ENCODE results near the gene HMCN2.
"Not testable (repeated sequence)": the region's sequence is repeated elsewhere in the genome, so short reads cannot be mapped to it uniquely, and the experiment has no call there.

The HMCN2 gene

DNA sequence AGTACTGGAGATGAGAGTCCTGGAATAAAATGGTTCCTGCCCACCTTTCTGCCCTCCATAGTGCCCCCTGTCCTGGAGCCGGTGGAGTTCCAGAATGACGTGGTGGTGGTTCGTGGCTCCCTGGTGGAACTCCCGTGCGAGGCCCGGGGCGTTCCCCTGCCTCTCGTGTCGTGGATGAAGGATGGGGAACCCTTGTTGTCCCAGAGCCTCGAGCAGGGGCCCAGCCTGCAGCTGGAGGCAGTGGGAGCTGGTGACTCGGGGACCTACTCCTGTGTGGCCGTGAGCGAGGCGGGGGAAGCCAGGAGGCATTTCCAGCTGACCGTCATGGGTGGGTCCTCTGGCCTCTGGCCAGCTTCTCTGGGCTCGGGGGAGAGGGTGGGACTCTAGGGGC lies 128.1 kb downstream of the HMCN2 start:
- no peak for DNase-seq (ENCODE audit: low read depth)

DNA sequence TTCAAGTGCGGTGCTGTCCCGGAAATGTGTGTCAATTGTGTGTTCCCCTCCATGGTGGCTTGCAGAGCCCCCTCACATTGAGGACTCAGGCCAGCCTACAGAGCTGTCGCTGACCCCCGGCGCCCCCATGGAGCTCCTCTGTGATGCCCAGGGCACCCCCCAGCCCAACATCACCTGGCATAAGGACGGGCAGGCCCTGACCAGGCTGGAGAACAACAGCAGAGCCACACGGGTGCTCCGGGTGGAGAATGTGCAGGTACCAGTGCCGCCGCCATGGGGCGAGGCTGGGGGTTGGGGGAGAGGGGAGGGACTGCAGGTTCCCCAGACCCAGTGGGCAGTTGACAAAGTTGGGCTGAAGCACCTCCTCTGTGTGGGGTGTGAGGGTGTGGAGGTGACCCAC lies 128.8 kb downstream of the HMCN2 start:
- DNase-seq (ENCODE audit: low read depth): no peak

- DNase-seq (ENCODE audit: low read depth): no peak
These were observed 129.4 kb downstream of the HMCN2 start for GRCh38 chr9:130394814-130395470.

DNA sequence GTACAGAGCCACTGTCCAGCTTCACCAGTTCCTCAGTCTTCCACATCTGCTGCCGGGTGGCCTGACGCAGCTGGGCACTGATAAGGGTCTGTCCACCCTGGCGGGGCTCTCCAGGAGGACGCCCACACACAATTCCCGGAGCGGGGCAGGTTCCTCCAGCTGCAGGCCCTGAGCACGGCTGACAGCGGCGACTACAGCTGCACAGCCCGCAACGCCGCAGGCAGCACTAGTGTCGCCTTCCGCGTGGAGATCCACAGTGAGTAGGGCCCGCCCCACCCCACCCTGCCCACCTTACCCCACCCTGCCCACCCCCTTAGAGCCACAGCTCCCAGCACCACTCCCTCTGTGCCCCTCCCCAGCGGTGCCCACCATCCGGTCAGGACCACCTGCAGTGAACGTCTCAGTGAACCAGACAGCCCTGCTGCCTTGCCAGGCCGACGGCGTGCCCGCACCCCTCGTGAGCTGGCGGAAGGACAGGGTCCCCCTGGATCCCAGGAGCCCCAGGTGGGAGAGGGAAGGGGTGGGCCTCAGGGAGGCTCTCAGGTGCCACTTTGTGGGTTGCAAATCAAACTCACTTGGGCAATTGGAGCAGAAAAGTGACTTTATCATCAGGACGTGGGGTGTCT lies 130.4 kb downstream of the HMCN2 start:
- DNase-seq (ENCODE audit: low read depth): no peak

GRCh38 chr9:130396581-130396980 lies 131.0 kb downstream of the HMCN2 start:
- no peak for DNase-seq (ENCODE audit: low read depth)

DNA sequence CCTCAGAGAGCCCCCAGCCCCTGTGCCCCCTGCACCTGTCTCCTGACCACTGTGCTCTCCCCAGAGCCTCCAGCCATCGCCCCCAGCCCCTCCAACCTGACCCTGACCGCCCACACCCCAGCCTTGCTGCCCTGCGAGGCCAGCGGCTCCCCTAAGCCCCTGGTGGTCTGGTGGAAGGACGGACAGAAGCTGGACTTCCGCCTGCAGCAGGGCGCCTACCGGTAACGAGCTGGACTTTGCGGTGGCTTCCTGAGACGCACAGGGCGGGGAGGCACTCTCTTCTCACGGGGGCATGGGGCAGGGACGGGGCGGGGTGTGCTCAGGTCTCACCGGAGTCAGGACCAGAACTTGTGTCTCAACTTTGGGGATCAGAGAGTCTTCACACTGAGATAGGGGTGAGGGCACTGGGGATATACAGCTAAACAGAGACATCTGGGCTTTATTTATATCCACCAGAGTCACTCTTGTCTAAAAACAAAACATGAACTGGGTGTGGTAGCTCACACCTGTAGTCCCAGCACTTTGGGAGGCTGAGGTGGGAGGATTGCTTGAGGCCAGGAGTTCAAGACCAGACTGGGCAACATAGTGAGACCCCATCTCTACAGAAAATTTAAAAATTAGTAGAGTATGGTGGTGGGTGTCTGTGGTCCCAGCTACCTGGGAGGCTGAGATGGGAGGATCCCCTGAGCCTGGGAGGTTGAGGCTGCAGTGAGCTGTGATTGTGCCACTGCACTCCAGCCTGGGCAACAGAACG lies 133.1 kb downstream of the HMCN2 start:
- DNase-seq (ENCODE audit: low read depth): no peak

DNA sequence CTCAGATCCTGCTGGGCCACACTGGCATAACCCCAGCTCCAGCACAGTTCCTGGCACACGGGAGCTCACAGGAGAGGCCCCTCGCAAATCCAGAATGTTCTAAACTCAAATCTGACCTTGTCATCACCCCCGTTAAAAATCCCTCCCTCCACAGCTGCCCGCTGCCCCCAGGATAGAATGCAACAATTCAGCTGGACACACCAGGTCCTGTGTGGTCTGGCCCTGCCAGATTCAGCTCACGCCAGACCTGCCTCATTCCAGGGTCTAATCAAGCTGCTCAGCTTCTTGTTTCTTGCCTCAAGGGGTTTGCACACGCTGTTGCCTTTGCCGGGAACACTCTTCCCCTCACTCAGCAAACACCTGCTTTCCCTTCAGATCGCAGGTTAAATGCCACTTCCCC lies 134.2 kb downstream of the HMCN2 start:
- DNase-seq (ENCODE audit: low read depth): no peak

GRCh38 chr9:130400870-130401269 lies 135.3 kb downstream of the HMCN2 start:
- no peak for DNase-seq (ENCODE audit: low read depth)

DNA sequence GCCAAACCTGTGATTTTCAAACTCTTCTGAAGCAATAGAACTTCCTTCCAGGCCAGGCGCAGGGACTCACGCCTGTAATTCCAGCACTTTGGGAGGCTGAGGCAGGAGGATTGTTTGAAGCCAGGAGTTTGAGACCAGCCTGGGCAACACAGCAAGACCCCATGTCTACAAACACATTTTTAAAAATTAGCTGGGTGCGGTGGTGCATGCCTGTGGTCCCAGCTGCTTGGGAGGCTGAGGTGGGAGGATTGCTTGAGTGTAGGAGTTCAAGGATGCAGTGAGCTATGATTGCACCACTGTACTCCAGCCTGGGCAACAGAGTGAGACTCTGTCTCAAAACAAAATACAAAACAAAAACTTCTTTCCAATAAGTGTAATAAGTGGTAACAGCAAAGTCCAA lies 136.2 kb downstream of the HMCN2 start:
- DNase-seq (ENCODE audit: low read depth): not testable (repeated sequence)

DNA sequence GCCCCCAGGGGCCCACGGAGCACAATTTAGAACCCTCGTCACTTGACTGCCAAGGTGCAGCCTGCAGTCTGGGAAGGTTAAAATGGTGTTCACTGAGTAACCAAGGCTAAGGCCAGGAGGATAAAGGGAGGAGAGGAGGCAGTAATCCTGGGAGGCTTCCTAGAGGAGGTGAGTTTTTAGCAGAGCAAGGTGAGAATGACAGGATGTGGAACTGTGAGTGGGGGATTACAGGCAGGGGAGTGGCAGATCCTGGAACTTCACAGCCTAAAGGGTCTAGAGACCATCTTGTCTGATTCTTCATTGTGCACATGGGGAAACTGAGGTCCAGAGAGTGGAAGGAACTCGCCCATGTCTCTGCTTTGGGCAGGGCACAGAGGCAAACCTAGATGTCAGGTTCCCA lies 136.7 kb downstream of the HMCN2 start:
- no peak for DNase-seq (ENCODE audit: low read depth)

- DNase-seq (ENCODE audit: low read depth): no peak
These were observed 137.3 kb downstream of the HMCN2 start for GRCh38 chr9:130402645-130403440.

GRCh38 chr9:130405657-130406257 lies 140.2 kb downstream of the HMCN2 start:
- DNase-seq (ENCODE audit: low read depth): no peak

DNA sequence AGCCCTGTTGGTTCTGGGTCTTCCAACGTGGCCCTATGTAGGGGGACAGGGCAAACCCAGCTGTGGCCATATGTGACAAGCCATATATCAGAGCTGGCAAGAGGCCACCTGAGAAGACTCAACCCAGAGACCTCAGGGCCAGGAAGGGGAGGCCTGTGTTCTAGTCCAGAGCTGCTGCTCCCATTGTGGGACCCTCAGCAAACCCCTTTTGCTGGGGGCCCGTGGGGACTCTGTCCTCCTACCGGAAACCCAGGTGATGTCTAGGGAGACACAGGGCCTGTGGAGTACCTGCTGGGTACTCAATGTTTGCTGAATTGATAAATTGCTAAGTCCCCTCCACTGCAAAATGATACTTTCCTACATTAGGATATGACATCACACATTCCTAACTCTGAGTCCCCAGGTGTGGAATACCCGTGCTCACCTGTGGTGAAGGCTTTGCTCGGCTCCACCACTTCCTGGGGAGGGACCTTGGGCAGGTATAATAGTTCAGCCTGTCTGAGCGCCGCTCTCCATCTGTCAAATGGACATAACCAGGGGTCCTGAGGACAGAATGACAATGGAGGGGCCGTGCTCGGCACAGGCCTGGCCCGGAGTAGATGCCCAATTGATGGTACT lies 140.8 kb downstream of the HMCN2 start:
- DNase-seq (ENCODE audit: low read depth): no peak

GRCh38 chr9:130407916-130408663 lies 142.5 kb downstream of the HMCN2 start:
- DNase-seq (ENCODE audit: low read depth): no peak

- no peak for DNase-seq (ENCODE audit: low read depth)
These were observed 143.1 kb downstream of the HMCN2 start for GRCh38 chr9:130408669-130409068.

GRCh38 chr9:130409246-130409645 lies 143.7 kb downstream of the HMCN2 start:
- no peak for DNase-seq (ENCODE audit: low read depth)

DNA sequence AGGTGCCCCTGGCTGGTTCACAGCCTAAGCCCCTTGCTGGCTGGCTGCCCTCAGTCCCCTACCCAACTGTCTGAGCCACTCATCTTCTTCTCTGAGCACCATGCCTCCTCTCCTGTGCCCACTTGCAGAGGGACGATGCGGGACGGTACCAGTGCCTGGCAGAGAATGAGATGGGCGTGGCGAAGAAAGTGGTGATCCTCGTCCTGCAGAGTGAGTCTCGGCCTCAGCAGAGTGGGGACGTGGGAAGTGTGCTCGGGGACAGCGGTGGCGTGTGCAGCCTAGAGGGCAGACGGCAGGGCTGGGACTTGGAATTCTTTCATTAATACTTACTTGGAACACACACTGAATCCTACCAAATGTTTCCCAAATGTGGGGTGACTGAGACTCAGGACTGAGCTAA lies 144.9 kb downstream of the HMCN2 start:
- no peak for DNase-seq (ENCODE audit: low read depth)

- DNase-seq (ENCODE audit: low read depth): no peak
These were observed 146.0 kb downstream of the HMCN2 start for GRCh38 chr9:130411566-130411915.

- no peak for DNase-seq (ENCODE audit: low read depth)
These were observed 148.6 kb downstream of the HMCN2 start for GRCh38 chr9:130414081-130414731.

- no peak for DNase-seq (ENCODE audit: low read depth)
These were observed 149.6 kb downstream of the HMCN2 start for GRCh38 chr9:130414910-130415746.

Measured in stimulated activated CD8-positive, alpha-beta memory T cell treated with anti-CD3 and anti-CD28 coated beads, Interleukin-4, amount 100 ng/mL, for 24 hours (primary cell).